Stimulated activated CD4-positive, alpha-beta T cell treated with anti-CD3 and anti-CD28 coated beads, TNF-alpha, amount 100 ng/mL, for 4 hours (primary cell): Measurements from ENCODE around the gene CCDC159.
A peak's percentile ranks its signal among the peaks of the same experiment; 100 is the strongest.
"Not testable (repeated sequence)": the region's sequence is repeated elsewhere in the genome, so short reads cannot be mapped to it uniquely, and the experiment has no call there.

Experiments
- DNase-seq, 3 experiments: peaks; one replicate each; pipeline ENCODE4 v3.0.0-alpha.2; 2020; ENCODE audit warnings: low read depth in 3 of 3

Gene CCDC159, protein sequence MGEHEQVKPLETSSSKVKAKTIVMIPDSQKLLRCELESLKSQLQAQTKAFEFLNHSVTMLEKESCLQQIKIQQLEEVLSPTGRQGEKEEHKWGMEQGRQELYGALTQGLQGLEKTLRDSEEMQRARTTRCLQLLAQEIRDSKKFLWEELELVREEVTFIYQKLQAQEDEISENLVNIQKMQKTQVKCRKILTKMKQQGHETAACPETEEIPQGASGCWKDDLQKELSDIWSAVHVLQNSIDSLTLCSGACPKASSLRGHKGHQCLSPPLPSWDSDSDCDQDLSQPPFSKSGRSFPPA

GRCh38 chr19:11346104-11346940, at the start of gene CCDC159, which contains the start of gene TMEM205:
TSS of gene CCDC159 (plus strand) at chr19:11346519. CDS start at chr19:11346607, 88 bp downstream.
TSS of gene TMEM205 (minus strand) at chr19:11346268. CDS start at chr19:11345619, 649 bp downstream.
- peak; percentile 88 to 98 (median 98) for DNase-seq

DNA sequence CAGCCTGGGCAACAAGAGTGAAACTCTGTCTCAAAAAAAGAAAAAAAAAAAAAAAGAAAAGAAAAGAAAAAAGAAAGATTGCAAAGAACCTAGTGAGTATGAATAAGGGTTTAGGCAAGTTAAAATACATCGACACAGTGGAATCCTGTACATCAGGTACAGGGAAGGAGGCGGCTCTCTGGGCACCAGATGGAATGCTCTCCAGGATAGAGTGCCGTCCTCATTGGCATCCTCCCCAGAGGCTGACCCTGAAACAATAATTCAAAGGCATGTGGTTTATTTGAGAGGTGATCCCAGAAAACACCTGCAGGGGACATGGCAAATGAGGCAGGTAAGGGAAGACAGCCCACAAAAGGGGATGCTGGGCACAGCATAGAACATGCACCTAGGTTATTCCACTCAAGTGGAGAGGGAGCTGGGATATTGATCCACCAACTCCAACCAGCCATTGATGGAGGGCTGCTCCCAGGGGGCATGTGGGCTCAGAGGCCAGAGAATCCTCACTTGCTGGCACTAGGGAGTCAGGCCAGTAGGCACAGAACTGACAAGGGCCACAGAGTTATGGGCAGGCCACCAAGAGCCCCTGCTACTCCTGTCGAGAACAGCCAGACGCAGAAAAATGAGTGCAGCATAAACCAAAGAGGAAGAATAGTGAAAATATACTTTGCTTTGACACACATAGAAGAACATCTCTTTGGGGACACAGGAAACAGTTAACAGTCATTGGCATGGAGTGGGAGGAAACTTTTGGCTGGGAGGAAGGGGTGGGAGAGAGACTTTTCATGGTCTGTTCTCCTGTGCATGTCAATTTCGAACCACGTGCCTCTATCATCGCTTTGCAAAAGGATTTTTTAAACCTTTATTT, 46.1 kb upstream of the CCDC159 start:
- no peak for DNase-seq

DNA sequence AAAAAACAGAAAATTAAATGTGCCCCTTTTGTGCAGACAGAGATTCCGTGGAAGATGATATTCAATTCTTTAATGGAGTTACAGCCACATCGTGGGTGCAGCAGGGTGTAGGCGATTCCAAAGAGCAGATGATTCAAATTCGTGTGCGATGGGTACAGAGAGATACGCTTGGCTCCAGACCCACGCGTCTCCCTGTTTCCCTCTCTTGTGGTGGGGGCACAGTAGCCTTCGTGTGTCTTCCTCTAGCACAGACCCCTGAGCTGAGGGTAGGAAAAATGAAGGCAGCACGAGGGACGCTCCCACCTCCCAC, 45.6 kb upstream of the CCDC159 start:
- no peak for DNase-seq

DNA sequence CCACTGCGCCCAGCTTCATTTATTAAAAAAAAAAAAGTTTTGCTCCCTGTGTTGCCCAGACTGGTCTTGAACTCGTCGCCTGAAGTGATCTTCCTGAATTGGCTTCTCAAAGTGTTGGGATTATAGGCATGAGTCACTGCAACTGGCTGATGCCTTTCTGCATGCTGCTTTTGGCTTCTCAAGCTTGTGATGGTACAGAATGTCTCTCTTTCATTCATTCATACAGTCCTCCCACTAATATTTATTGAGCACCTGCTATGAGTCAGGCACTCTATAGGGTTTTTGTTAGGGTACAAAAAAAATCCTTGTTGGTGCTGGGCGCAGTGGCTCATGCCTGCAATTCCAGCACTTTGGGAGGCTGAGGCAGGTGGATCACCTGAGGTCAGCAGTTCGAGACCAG, 41.4 kb upstream of the CCDC159 start:
- no peak for DNase-seq

GRCh38 chr19:11306337-11306736, 40.0 kb upstream of the CCDC159 start:
- no peak for DNase-seq

GRCh38 chr19:11320278-11320995, 25.9 kb upstream of the CCDC159 start:
- not testable (repeated sequence) for DNase-seq

- no peak for DNase-seq
Observed at GRCh38 chr19:11321191-11322126, 24.9 kb upstream of the CCDC159 start.

DNA sequence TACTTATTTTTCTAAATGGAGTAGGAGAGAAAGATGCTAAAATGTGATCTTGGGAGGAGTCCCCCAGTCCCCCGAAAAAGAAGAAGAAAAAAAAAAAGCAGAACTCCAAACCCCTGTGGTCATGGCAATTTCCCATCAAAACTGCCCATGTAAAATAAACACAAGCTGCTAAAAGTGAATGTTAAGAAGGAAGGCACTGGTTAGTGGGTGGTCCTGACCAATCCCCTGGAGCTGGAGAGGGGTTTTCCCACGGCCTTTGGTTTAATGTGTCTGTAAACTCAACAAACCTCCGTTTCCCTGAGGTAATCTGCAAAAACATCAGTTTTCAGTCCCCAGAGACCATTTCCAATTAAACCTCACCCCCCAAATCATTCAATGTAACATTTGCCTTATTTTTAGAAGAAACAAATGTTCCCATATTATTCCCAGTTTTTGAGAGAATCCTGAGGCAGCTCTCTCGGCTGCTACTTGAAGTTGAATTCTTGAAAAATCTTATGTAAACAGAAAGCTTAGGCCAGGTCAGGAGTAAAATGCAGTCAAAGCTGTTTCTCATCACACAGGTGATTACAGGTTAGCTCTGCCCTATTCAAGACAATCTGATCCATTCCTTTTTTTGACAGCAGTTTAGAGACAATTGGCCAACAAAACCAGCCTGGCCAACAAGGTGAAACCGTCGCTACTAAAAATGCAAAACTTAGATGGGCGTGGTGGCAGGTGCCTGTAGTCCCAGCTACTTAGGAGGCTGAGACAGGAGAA, 23.9 kb upstream of the CCDC159 start:
- DNase-seq = no peak

DNA sequence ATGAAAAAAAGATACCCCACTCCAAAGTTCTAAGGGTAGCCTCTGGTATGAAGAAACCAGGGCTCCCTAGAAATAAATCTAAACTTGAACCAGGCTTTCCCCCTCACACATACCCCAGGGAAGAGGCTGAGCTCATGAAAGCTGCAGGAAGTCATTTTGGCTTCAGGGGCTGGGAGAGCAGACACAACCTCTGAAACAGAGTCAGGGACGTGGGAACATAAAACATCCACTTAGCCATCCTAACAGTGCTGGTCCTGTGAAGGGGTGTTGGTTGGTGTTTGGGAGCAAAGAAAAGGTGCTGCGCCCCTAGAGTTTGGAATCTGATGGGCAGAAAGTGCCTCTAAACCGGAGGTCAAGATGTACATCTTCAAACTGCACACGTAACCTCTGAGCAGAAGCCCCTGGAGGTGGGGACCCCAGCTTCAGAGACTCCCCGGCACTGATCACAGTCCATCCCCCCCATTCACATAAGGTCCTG, 22.7 kb upstream of the CCDC159 start:
- no peak for DNase-seq

DNA sequence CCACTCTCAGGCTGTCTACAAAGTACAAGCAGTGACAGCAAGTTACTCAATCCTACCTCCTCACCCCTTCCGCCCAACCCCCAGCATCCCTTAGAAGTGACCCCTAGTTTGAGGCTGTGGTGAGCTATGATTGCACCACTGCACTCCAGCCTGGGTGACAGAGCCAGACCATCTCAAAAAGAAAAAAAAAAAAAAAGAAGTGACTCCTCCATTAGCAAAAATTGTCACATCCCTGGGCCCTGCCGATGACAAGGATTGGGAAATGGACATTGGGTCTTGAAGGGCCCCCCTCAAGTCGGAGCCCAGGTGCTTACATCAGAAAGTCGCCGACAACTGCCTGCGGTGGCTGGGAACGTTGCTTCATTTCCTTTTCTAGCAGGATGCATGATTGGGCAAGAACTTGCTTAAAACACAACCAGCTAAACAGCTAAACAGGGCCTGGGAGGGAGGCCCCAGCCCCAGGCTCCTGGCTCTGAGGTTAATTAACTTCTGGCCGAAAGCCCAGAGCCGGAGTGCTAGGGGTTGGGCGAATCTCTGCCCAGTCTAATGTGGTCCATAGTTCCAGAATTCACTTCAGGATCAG, 22.1 kb upstream of the CCDC159 start:
- no peak for DNase-seq

GRCh38 chr19:11324748-11325389, 21.4 kb upstream of the CCDC159 start:
- DNase-seq = no peak

GRCh38 chr19:11325544-11325943, 20.8 kb upstream of the CCDC159 start:
- no peak for DNase-seq

DNA sequence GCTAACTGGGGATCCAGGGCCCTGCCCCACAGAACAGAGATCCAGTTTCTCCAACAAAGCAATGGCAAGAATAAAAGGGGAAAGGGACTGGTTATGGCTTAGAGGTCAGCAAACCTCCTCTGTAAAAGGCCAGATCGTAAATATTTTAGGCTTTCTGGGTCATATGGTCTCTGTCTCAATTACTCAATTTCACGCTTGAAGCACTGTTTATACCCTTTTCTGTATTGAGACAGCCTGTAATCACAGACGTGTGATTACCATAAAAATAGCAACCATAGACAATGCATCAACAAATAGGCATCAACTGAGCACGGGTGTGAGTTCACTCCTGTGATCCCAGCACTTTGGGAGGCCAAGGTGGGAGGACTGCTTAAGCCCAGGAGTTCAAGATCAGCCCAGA, 16.2 kb upstream of the CCDC159 start:
- DNase-seq = no peak

DNA sequence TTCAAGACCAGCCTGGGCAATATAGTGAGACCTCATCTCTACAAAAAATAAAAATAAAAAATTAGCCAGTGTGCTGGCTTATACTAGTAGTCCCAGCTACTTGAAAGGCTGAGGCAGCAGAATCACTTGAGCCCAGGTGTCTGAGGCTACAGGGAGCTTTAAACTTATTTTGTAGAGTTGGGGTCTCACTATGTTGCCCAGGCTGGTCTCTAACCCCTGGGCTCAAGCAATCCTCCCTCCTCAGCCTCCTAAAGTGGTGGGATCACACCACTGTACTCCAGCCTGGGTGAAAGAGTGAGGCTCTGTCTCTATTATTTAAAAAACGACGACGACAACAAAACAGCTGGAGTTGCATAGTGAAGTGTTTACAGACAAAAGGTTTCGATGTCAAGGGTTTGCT, 14.8 kb upstream of the CCDC159 start:
- no peak for DNase-seq

GRCh38 chr19:11332822-11333221, 13.5 kb upstream of the CCDC159 start:
- DNase-seq = no peak

- DNase-seq = not testable (repeated sequence)
Observed at GRCh38 chr19:11333838-11334237, 12.5 kb upstream of the CCDC159 start.

GRCh38 chr19:11335449-11336146, 10.7 kb upstream of the CCDC159 start:
- no peak for DNase-seq

DNA sequence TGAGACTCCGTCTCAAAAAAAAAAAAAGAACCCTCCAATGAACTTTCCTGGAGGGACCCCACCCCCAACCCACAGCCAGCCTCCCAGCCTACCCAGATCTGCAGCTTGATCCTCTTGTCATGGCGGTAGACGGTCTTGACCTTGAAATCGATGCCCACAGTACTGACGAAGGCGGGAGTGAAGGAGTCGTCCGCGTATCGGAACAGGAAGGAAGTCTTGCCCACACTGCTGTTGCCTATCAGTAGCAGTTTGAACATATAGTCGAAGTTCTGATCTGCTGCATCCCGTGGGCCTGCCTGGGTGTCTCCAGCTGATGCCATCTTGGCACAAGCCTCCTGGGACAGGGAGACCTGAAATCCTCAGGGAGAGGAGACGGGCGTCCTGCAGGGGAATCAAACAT, 9.2 kb upstream of the CCDC159 start:
- no peak for DNase-seq
